SH-SY5Y (cell line): Measurements from ENCODE around the gene SLC1A2.

ENCODE experiments used
- GATA2 ChIP-seq: IDR thresholded peaks from 2 replicates; pipeline ENCODE4 v1.6.1; 2011; ENCODE audit warnings: mild to moderate bottlenecking, low read depth, low read length
- GATA3 ChIP-seq: IDR thresholded peaks from 2 replicates; pipeline ENCODE4 v1.6.1; 2011; ENCODE audit warnings: low read depth, mild to moderate bottlenecking, low read length, moderate library complexity

SLC1A2 gene

DNA sequence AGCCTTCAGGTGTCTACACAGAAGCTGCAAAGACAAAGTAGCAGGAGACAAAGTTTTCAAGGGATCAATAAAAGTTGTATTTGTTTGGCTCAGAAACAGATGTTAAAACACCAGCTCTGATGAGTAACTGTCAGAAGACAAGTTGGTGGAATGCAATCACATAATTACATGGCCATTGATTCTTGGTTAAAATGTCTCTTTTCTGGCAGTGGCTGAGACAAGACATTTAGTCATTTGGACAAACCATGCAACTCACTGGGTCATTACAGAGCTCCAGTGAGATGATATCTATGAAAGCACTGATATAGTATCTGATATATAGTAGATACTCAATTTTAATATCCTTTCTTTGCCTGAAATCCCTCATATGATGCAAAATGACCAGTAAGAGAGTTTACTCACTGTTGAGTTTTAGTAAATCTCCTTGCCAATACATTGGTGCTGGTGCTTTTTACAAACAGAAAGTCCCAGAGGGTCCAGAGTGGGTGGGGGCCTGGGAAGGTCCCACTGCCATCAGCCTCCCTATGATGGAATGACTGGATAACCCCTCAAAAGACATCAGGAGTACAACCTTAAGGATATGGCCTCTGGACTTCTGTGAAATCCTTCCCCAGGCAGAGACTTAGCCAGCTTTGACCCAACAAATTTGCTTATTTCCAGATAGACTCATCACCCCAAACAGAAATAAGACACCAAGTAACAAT is 95.0 kb downstream of the SLC1A2 start:
- no peak for TF ChIP-seq GATA2
- TF ChIP-seq GATA3 = no peak

- TF ChIP-seq GATA2 = no peak
- no peak for TF ChIP-seq GATA3
Observed at GRCh38 chr11:35323076-35323868, 96.1 kb downstream of the SLC1A2 start.

- no peak for TF ChIP-seq GATA3
- TF ChIP-seq GATA2 = no peak
Observed at GRCh38 chr11:35322318-35322979, 96.9 kb downstream of the SLC1A2 start.

DNA sequence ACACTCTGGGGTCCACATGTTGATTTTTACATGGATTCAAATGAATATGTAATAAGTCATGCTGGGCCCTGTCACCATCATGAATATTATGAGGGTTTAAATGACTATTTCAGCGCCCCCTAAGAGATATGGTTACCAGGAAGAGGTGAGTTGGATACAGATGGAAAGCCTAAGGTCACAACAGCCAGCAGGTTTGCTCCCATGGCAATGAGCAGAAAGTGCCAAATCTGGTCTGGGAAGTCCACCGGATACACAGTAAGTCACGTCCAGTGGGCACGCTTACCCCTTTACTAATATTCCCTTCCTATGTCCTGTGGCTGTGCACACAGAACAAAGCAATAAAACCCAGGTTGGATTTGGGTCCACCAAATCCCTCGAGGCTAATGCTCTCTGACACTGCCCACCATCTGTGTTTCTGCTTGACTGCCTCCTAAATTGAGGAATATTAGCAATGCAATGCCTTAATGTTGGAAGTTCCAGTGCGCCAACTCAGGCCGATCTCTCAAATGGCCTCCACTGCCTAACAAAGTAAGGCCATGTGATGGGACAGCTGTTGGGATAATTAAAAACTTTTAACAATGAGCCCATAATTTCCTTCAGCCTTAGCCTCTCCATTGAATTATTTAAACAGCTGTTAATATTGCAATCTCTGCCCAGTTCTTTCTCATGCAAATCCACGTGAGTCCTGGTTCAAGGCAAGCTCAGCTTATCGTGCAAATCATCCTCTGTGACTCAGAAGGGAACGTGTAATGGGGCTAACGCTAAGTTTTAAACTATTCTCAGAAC is 97.6 kb downstream of the SLC1A2 start:
- TF ChIP-seq GATA3 = no peak
- TF ChIP-seq GATA2 = no peak

- TF ChIP-seq GATA3 (no peak), GATA2 (no peak)
Observed at GRCh38 chr11:35321111-35321510, 98.2 kb downstream of the SLC1A2 start.

- TF ChIP-seq GATA2 (no peak), GATA3 (no peak)
Observed at GRCh38 chr11:35318977-35319925, 100.1 kb downstream of the SLC1A2 start.

DNA sequence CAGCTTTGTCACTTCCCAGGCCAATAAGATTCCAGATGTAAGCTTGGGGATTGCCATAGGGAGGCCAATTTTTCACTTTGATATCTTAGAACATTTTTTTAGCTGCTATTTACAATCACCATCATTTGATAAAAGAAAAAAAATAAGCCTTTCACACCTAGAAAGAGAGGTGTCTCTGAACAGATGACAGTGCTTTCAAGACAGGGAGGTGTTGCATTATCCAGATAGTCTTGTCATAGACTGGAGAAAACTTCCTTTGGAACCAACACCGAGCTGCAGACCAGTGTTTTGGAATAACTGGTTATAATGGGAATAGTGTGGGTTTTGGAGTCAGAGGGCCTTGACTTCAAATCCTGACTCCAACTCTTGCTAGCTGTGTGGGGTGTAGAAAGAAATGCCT is 101.0 kb downstream of the SLC1A2 start:
- TF ChIP-seq GATA2 (no peak), GATA3 (no peak)

DNA sequence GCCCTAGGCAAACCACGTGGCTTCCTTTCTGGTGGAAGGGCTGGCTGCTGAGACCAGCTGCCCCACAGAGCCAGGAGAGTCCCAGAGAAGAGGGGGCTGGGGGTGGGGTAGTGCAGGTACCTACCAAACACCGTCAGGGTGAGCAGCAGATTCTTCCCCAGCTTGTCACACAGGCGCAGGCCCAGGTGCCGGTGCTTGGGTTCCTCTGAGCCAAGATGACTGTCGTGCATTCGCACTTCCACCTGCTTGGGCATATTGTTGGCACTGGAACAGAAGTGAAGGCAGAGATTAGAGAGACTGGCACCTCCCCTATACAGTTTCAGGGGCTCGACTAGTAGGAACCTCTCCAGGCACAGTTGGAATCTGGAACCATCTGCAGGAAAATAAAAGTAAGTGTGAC is 102.1 kb downstream of the SLC1A2 start:
- no peak for TF ChIP-seq GATA3

- no peak for TF ChIP-seq GATA3
- no peak for TF ChIP-seq GATA2
Observed at GRCh38 chr11:35316161-35316560, 103.2 kb downstream of the SLC1A2 start.

GRCh38 chr11:35313760-35314153 is 105.6 kb downstream of the SLC1A2 start:
- TF ChIP-seq GATA3 (no peak), GATA2 (no peak)

DNA sequence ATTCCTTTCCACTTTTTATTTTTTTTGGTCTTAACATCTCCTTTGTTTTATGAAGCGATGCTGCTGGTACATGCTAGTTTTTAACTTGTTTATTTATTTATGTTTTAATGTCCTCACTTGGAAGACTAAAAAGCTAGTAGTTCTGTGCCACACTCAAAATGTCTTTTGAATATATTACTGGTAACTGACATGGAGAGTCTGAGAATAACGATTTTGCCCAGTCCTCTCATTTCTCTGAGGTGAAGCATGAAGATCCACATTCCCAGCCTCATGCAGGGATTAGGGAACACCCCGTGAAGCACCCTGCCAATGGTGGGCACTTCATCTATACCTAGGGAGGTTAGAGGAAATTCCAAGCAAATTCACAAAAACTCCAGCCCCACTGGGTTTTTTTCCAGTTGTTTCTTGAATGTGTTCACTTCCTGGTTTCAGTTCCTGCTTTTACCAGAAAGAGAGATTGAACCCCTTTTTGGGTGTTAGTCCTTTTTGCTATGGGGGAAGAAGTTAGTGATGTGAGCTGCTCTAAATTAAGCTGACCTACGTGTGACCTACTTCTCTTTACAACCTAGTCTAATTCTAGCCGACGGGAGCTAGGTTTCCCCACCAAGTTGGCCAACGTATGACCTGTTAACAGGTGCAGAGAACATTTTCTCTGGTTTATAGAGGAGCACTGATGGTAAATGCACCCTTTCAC is 106.1 kb downstream of the SLC1A2 start:
- TF ChIP-seq GATA3 (no peak), GATA2 (no peak)

GRCh38 chr11:35311331-35311730 is 108.0 kb downstream of the SLC1A2 start:
- TF ChIP-seq GATA3 (no peak), GATA2 (no peak)

- TF ChIP-seq GATA2 (no peak), GATA3 (no peak)
Observed at GRCh38 chr11:35308157-35308556, 111.2 kb downstream of the SLC1A2 start.
